Calu3 (cell line): ENCODE results near the gene CHD2. TPM values are rescaled to one million over a fixed set of nuclear protein-coding genes. Genes with fewer than 3 reads are reported as not detected.

ENCODE experiments used
- BruUV-seq: library from RNA; stranded (reverse); fragments of 400-500 nt; replicated peaks from 2 replicates; lab custom pipeline; 2021; lab: Mats Ljungman, UMichigan
- CTCF ChIA-PET: fragments of 300-600 bp; sonication (Branson Sonifier 250); formaldehyde crosslinking; loops from one replicate; lab custom pipeline; 2022; ENCODE audit warnings: antibody characterized with exemption; lab: Charles Lee
- DNase-seq: peaks from one replicate; pipeline ENCODE4 v3.0.0; 2022
- H3K27ac Mint-ChIP-seq: one replicate; pipeline ENCODE4 v1.8.0; 2022; ENCODE audit warnings: mixed read lengths; ENCODE audit not compliant: unreplicated experiment
- H3K27me3 Mint-ChIP-seq: one replicate; pipeline ENCODE4 v1.8.0; 2022; ENCODE audit warnings: mixed read lengths; ENCODE audit not compliant: unreplicated experiment
- H3K36me3 Mint-ChIP-seq: one replicate; pipeline ENCODE4 v1.8.0; 2022; ENCODE audit warnings: mild to moderate bottlenecking, moderate library complexity, mixed read lengths; ENCODE audit not compliant: insufficient read depth, unreplicated experiment
- H3K4me1 Mint-ChIP-seq: one replicate; pipeline ENCODE4 v1.8.0; 2022; ENCODE audit warnings: mild to moderate bottlenecking, low read depth, mixed read lengths; ENCODE audit not compliant: unreplicated experiment
- H3K4me3 Mint-ChIP-seq: one replicate; pipeline ENCODE4 v1.8.0; 2022; ENCODE audit warnings: mild to moderate bottlenecking, low read depth, moderate library complexity, mixed read lengths; ENCODE audit not compliant: unreplicated experiment
- H3K9me3 Mint-ChIP-seq: one replicate; pipeline ENCODE4 v1.8.0; 2022; ENCODE audit warnings: low read depth, mixed read lengths; ENCODE audit not compliant: unreplicated experiment
- intact Hi-C: fragments of 100-400 bp; cut with micrococcal nuclease; formaldehyde crosslinking; loops from one replicate; pipeline ENCODE4 v1.10.0; 2022; ENCODE audit not compliant: unreplicated experiment
- total RNA-seq: library from RNA; stranded (reverse); gene quantifications from 2 replicates; pipeline ENCODE4 v1.2.3, GENCODE V29; 2022
- TF ChIP-seq, protein P1 (sequence below): fragments of 200-600 bp; IDR thresholded peaks from one replicate; pipeline ENCODE4 v1.8.0; 2022; ENCODE audit warnings: antibody characterized with exemption; ENCODE audit not compliant: unreplicated experiment

The CHD2 gene
- total RNA-seq, 1 experiment from 2014 or later: 140 TPM

DNA sequence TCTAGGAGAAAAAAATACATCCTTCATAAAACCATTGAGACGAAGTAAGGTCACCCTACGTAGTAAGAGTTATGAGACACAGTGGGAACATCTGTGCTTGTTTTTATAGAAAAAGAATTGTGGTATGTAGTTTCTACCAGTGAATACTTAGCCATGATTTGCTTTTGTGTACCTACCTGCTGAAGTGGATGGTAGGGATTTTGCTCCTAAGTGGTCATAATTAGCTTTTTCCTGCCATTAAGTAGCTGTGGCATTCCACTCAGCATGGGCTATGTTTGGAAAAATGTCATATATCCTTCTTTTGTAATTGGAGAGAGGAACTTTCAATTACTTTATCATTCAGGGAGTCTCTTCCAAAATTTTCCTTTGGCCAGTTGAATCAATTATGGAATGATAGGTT lies 63.7 kb downstream of the CHD2 start:
- H3K27ac Mint-ChIP-seq: no peak overlapping the region
- TF ChIP-seq, protein P1, sequence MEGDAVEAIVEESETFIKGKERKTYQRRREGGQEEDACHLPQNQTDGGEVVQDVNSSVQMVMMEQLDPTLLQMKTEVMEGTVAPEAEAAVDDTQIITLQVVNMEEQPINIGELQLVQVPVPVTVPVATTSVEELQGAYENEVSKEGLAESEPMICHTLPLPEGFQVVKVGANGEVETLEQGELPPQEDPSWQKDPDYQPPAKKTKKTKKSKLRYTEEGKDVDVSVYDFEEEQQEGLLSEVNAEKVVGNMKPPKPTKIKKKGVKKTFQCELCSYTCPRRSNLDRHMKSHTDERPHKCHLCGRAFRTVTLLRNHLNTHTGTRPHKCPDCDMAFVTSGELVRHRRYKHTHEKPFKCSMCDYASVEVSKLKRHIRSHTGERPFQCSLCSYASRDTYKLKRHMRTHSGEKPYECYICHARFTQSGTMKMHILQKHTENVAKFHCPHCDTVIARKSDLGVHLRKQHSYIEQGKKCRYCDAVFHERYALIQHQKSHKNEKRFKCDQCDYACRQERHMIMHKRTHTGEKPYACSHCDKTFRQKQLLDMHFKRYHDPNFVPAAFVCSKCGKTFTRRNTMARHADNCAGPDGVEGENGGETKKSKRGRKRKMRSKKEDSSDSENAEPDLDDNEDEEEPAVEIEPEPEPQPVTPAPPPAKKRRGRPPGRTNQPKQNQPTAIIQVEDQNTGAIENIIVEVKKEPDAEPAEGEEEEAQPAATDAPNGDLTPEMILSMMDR: no peak
- DNase-seq: no peak
- H3K9me3 Mint-ChIP-seq: no peaks in the 10 kb centered on the region
- no peak overlapping the region for H3K4me3 Mint-ChIP-seq
- H3K27me3 Mint-ChIP-seq: no peaks in the 10 kb centered on the region
- peaks cover 14% of the 10 kb centered on the region for H3K4me1 Mint-ChIP-seq
- BruUV-seq: no TSS peak
- intact Hi-C loops: no loop called here
- peaks cover 97% of the 10 kb centered on the region for H3K36me3 Mint-ChIP-seq
- CTCF ChIA-PET: interaction anchor here (0.6 kb wide), 1 partner anchor 35 kb away, joined by 5 read pairs; no protein-coding TSS in a partner anchor

DNA sequence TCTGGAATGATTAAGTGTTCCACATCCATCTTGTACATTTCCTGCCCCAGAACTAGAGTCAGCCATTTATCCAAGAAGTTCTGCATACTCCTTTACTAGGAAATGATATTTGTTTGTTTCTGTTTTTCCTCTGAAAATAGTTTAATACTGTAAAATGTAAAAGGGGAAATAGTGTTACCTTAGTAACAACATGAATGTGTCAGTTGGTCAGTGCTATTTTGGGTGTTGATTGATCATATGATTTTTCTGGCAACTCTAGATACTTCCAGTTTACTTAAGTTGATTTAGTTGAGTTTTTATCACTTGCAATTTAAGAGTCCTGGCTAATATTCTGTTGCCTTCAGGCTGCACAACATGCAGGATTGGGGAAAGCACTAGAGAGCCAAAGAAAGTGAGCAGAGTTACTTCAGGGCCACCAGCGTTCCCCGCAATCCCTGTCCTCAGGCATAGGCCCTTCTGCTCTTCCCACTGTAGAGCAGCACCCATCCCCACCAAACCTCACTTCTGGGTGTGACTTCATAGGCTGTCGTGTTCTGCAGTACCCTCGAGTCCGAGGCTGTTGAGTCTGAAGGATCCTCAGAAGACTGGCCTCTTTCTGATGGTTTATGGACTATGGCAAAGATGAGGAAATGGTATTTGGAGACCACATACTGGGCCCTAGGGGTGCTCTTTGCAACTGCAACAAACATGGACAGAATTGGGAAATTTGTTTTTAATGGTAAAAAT lies 69.0 kb downstream of the CHD2 start:
- H3K4me3 Mint-ChIP-seq: no peak overlapping the region
- H3K4me1 Mint-ChIP-seq: no peaks in the 10 kb centered on the region
- no TSS peak for BruUV-seq
- TF ChIP-seq, protein P1: no peak
- H3K36me3 Mint-ChIP-seq: peaks cover 94% of the 10 kb centered on the region
- intact Hi-C loops: no loop called here
- CTCF ChIA-PET: no interaction called here
- no peaks in the 10 kb centered on the region for H3K9me3 Mint-ChIP-seq
- DNase-seq: no peak
- peak overlapping the region; percentile 17 for H3K27ac Mint-ChIP-seq
- no peaks in the 10 kb centered on the region for H3K27me3 Mint-ChIP-seq

DNA sequence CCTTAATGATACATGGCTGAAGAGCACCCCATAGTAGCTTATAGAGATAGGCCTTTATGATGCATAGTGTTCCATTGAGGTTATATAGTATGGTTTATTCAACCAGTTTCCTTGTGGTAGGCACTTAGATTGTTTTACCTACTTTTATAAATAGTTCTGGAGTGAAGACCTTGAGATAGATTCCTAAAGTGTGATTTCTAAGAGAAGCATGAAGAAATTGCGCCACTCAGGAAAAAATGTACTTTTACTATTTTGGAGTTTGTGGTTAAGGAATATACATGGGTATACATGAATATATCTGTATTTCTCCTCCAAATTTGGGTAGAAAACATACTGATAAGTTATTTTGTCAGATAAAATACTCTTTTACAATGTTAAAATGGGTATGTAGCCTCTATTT lies 70.5 kb downstream of the CHD2 start:
- Mint-ChIP-seq H3K27me3 (no peaks in the 10 kb centered on the region), H3K4me1 (no peaks in the 10 kb centered on the region), H3K27ac (no peak overlapping the region), H3K36me3 (peaks cover 90% of the 10 kb centered on the region), H3K9me3 (no peaks in the 10 kb centered on the region), H3K4me3 (no peak overlapping the region)
- DNase-seq: no peak
- TF ChIP-seq, protein P1: no peak
- intact Hi-C loops: no loop called here
- CTCF ChIA-PET: no interaction called here
- BruUV-seq: no TSS peak

DNA sequence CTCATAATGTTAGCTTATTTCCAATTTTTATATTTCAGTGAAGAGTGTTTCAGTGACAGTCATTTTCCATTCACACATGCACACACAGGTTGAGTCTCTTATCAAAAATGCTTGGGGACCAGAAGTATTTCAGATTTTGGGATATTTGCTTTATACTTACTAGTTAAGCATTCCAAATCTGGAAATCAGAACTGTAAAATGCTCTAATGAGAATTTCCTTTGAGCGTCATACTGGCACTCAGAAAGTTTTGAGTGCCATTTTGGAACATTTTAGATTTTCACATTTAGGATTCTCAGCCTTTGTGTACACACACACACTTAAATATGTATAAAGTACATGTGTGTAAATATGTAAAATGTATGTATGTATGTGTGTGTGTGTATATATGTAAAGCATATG lies 71.0 kb downstream of the CHD2 start:
- intact Hi-C loops: no loop called here
- Mint-ChIP-seq H3K27ac (no peak overlapping the region), H3K27me3 (no peaks in the 10 kb centered on the region), H3K4me1 (no peaks in the 10 kb centered on the region), H3K36me3 (peaks cover 89% of the 10 kb centered on the region), H3K9me3 (no peaks in the 10 kb centered on the region), H3K4me3 (no peak overlapping the region)
- BruUV-seq: no TSS peak
- TF ChIP-seq, protein P1: no peak
- CTCF ChIA-PET: no interaction called here
- DNase-seq: no peak
